ENCODE results near the gene DNAJC4.

DNA sequence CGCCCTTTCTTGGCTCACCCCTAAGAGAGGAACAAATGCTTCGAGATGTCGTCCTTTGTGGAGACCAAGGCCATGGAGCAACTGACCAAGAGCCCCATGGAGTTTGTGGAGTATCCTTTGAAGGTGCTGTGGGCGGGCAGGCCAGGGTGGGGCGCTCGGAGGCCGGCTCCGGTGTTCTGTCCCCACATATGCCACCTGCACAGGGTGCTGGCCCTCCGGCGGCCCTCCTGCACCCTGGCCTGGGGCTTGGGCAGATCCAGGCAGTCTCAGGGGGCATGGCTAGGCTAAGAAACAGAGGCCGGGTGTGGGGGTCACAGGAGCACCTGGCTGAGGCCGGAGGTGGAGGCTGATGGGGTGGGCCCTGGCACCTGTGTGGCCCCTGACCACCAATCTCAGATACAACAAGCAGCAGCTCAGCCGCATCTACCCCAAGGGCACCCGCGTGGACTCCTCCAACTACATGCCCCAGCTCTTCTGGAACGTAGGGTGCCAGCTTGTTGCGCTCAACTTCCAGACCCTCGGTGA lies 31.3 kb downstream of the DNAJC4 start:
- no peak for TF ChIP-seq EZH2 (IDR thresholded peaks at IDR 0.05; ENCODE audit: insufficient read depth, poor library complexity, severe bottlenecking)
- TF ChIP-seq EZH2phosphoT487 (IDR thresholded peaks at IDR 0.05; ENCODE audit: insufficient read depth, low read depth), result no peak
